MM.1S (cell line): ENCODE measurements around the gene RUNX1.

ENCODE experiments used
- DNase-seq: peaks from one replicate; pipeline ENCODE4 v3.0.0-alpha.2; 2015
- H2AFZ ChIP-seq: fragments of 300-600 bp; sonication (generic); 2 replicates; pipeline ENCODE4 v1.6.0; 2016; ENCODE audit warnings: antibody characterized with exemption, low read length
- H3F3A ChIP-seq: fragments of 300-600 bp; sonication (generic); 2 replicates; pipeline ENCODE4 v1.6.1; 2016; ENCODE audit warnings: mild to moderate bottlenecking, antibody characterized with exemption, low read length, moderate library complexity, mixed read lengths; ENCODE audit not compliant: insufficient read depth
- H3K27ac ChIP-seq: fragments of 300-600 bp; sonication (generic); 2 replicates; pipeline ENCODE4 v1.5.1; 2016; ENCODE audit warnings: mild to moderate bottlenecking, low read length
- H3K27me3 ChIP-seq: fragments of 300-600 bp; sonication (generic); replicated peaks from 2 replicates; pipeline ENCODE4 v1.6.0; 2016; ENCODE audit warnings: low read length; ENCODE audit not compliant: insufficient read depth
- H3K36me3 ChIP-seq: fragments of 300-600 bp; sonication (generic); replicated peaks from 2 replicates; pipeline ENCODE4 v1.6.1; 2016; ENCODE audit warnings: mild to moderate bottlenecking, low read length, mixed read lengths; ENCODE audit not compliant: insufficient read depth
- H3K4me1 ChIP-seq: fragments of 300-600 bp; sonication (generic); 2 replicates; pipeline ENCODE4 v1.6.1; 2016; ENCODE audit warnings: low read length, mixed read lengths
- H3K4me2 ChIP-seq: fragments of 300-600 bp; sonication (generic); 2 replicates; pipeline ENCODE4 v1.6.0; 2016; ENCODE audit warnings: low read depth, low read length
- H3K4me3 ChIP-seq: fragments of 300-600 bp; sonication (generic); 2 replicates; pipeline ENCODE4 v1.5.1; 2016; ENCODE audit warnings: low read length, mixed read lengths
- H3K79me2 ChIP-seq: fragments of 300-600 bp; sonication (generic); 2 replicates; pipeline ENCODE4 v1.6.1; 2016; ENCODE audit warnings: mixed run types, low read length, mixed read lengths
- H3K9ac ChIP-seq: fragments of 300-600 bp; sonication (generic); 2 replicates; pipeline ENCODE4 v1.6.1; 2016; ENCODE audit warnings: low read length, mixed read lengths
- H3K9me2 ChIP-seq: fragments of 300-600 bp; sonication (generic); replicated peaks from 2 replicates; pipeline ENCODE4 v1.6.1; 2016; ENCODE audit warnings: mild to moderate bottlenecking, low read length, mixed read lengths; ENCODE audit not compliant: insufficient read depth
- H3K9me3 ChIP-seq: fragments of 300-600 bp; sonication (generic); replicated peaks from 2 replicates; pipeline ENCODE4 v1.6.1; 2016; ENCODE audit warnings: mild to moderate bottlenecking, low read length, mixed read lengths; ENCODE audit not compliant: insufficient read depth
- H4K20me1 ChIP-seq: fragments of 300-600 bp; sonication (generic); 2 replicates; pipeline ENCODE4 v1.6.1; 2016; ENCODE audit warnings: mild to moderate bottlenecking, low read length, moderate library complexity, mixed read lengths; ENCODE audit not compliant: insufficient read depth
- CTCF ChIP-seq: fragments of 300-600 bp; sonication (generic); IDR thresholded peaks from 2 replicates; pipeline ENCODE4 v1.5.1; 2016; ENCODE audit warnings: antibody characterized with exemption, low read length, mixed read lengths
- EZH2 ChIP-seq: fragments of 300-600 bp; sonication (generic); optimal IDR thresholded peaks from 2 replicates; pipeline ENCODE3; 2017; ENCODE audit warnings: low read depth, mild to moderate bottlenecking, antibody characterized with exemption, low read length, mixed read lengths
- EZH2phosphoT487 ChIP-seq: fragments of 300-600 bp; sonication (generic); IDR thresholded peaks from 2 replicates; pipeline ENCODE4 v1.6.1; 2018; ENCODE audit warnings: antibody characterized with exemption, low read length

The RUNX1 gene

DNA sequence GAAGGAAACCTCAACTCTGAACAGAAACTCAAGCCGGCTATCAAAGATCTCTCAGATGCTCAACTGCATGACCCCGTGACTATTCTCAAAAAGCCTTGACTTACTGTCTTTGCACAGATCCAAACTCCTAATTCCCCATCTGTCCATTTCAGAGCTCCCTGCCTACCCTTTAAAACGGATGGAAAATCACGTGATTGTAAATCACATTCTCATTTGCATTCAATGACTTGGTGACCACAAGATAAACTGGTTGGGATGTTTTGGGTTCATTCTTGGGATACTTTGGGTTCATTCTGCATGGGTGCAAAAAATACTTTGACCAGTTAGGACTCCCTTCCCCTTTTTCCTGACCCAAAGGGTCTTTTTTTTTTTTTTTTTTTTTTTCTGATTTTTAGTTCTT lies 41.3 kb upstream of the RUNX1 start:
- TF ChIP-seq EZH2 = no peak
- no peak for TF ChIP-seq EZH2phosphoT487
- no peak for TF ChIP-seq CTCF
- Histone ChIP-seq H3K4me2 (no peak overlapping the region), H4K20me1 (no peaks in the 10 kb centered on the region), H3K9me3 (no peaks in the 10 kb centered on the region), H3F3A (no peaks in the 10 kb centered on the region), H3K9ac (no peak overlapping the region), H3K27ac (no peak overlapping the region), H3K27me3 (no peaks in the 10 kb centered on the region), H3K36me3 (no peaks in the 10 kb centered on the region), H2AFZ (no peak overlapping the region), H3K9me2 (no peaks in the 10 kb centered on the region), H3K4me3 (no peak overlapping the region), H3K79me2 (no peaks in the 10 kb centered on the region), H3K4me1 (no peaks in the 10 kb centered on the region)
- no peak for DNase-seq

DNA sequence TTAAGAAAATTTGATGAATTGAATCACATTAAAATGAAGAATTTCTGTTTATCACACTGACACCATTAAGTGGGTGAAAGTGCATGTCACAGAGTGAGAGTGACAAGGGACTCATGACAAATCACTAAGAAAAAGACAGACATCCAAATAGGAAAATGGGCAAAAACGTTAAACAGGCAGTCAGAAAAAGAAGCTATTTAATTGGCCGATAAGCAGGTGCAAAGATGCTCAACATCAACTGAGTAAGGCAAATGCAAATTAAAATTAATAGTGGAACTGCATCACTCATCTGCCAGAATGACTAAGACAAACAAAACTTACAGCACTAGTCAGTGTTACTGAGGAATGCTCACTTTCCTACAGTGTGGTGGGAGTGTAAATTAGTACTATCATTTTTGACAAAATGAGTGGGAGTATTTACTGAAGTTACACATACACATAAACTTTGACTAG lies 39.2 kb upstream of the RUNX1 start:
- Histone ChIP-seq H3K36me3 (no peaks in the 10 kb centered on the region), H3K9me3 (no peaks in the 10 kb centered on the region), H3K9ac (no peak overlapping the region), H4K20me1 (no peaks in the 10 kb centered on the region), H3K4me3 (no peak overlapping the region), H3K79me2 (no peaks in the 10 kb centered on the region), H3K27ac (no peak overlapping the region), H3K4me2 (no peak overlapping the region), H3F3A (no peaks in the 10 kb centered on the region), H2AFZ (no peak overlapping the region), H3K4me1 (no peaks in the 10 kb centered on the region), H3K9me2 (no peaks in the 10 kb centered on the region), H3K27me3 (no peaks in the 10 kb centered on the region)
- no peak for DNase-seq
- TF ChIP-seq CTCF (no peak), EZH2phosphoT487 (no peak), EZH2 (no peak)

GRCh38 chr21:35086357-35086756 lies 37.3 kb upstream of the RUNX1 start:
- TF ChIP-seq EZH2 (no peak), CTCF (no peak), EZH2phosphoT487 (no peak)
- H3F3A ChIP-seq = no peaks in the 10 kb centered on the region
- no peak overlapping the region for H3K4me3 ChIP-seq
- H3K36me3 ChIP-seq = no peaks in the 10 kb centered on the region
- no peak overlapping the region for H3K4me2 ChIP-seq
- no peaks in the 10 kb centered on the region for H3K27me3 ChIP-seq
- H4K20me1 ChIP-seq = no peaks in the 10 kb centered on the region
- H2AFZ ChIP-seq = no peak overlapping the region
- H3K9me3 ChIP-seq = no peaks in the 10 kb centered on the region
- H3K9me2 ChIP-seq = no peaks in the 10 kb centered on the region
- H3K9ac ChIP-seq = no peak overlapping the region
- no peak overlapping the region for H3K27ac ChIP-seq
- H3K4me1 ChIP-seq = no peaks in the 10 kb centered on the region
- no peak for DNase-seq
- H3K79me2 ChIP-seq = no peaks in the 10 kb centered on the region

DNA sequence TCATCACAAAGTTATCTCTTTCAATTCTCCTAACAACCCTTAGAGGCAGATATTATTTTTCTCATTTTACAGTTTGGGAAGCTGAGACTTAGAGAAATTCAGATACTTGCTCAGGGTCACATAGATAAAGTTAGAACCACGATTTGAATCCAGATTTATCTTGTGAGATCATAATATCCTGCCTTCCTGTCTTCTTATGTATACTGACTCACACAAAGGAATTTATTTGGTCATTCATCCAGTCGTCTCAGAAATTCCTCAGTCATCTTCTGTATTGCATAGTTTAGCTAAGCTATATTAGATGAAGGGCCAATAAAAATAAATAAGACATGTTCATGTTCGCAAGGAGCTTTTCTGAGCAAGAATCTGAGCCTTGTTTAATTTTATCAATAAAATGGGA lies 35.8 kb upstream of the RUNX1 start:
- Histone ChIP-seq H3K36me3 (no peaks in the 10 kb centered on the region), H3K4me2 (no peak overlapping the region), H3K79me2 (no peaks in the 10 kb centered on the region), H3K27ac (no peak overlapping the region), H4K20me1 (no peaks in the 10 kb centered on the region), H3K9me2 (no peaks in the 10 kb centered on the region), H3F3A (no peaks in the 10 kb centered on the region), H2AFZ (no peak overlapping the region), H3K4me1 (no peaks in the 10 kb centered on the region), H3K9ac (no peak overlapping the region), H3K27me3 (no peaks in the 10 kb centered on the region), H3K9me3 (no peaks in the 10 kb centered on the region), H3K4me3 (no peak overlapping the region)
- no peak for DNase-seq
- TF ChIP-seq CTCF (no peak), EZH2 (no peak), EZH2phosphoT487 (no peak)
